Measurements from ENCODE around the gene MTERF4.
"Not testable (repeated sequence)": the region's sequence is repeated elsewhere in the genome, so short reads cannot be mapped to it uniquely, and the experiment has no call there.

Gene MTERF4

GRCh38 chr2:241094172-241094571, 7.9 kb downstream of the MTERF4 start:
- no peak overlapping the region for H3K27ac ChIP-seq (replicated peaks)
- no peaks in the 10 kb centered on the region for H3K27me3 ChIP-seq (ENCODE audit: insufficient read depth, poor library complexity, severe bottlenecking)
- no peak overlapping the region for H3K4me3 ChIP-seq (replicated peaks; ENCODE audit: insufficient read depth, low read length)
- TF ChIP-seq POLR2AphosphoS5 (IDR thresholded peaks at IDR 0.05; ENCODE audit: low read depth): no peak
- no peak for TF ChIP-seq GABPA (IDR thresholded peaks at IDR 0.05; ENCODE audit: low read depth)
- no peak for TF ChIP-seq REST (IDR thresholded peaks at IDR 0.05; ENCODE audit: insufficient replicate concordance, low read depth)
- TF ChIP-seq CTCF (IDR thresholded peaks at IDR 0.05; ENCODE audit: insufficient read depth, low read length): no peak
- TF ChIP-seq SPI1 (IDR thresholded peaks at IDR 0.05; ENCODE audit: borderline replicate concordance, low read depth): no peak
- DNase-seq (ENCODE audit: low read depth in 1 of 2, low spot score in 1 of 2): no peak

- H3K27me3 ChIP-seq (ENCODE audit: insufficient read depth, poor library complexity, severe bottlenecking); H3K27ac ChIP-seq (replicated peaks); DNase-seq (ENCODE audit: low read depth in 1 of 2, low spot score in 1 of 2); H3K4me3 ChIP-seq (replicated peaks; ENCODE audit: insufficient read depth, low read length): not testable (repeated sequence)
Measured at GRCh38 chr2:241093133-241093781, 8.8 kb downstream of the MTERF4 start.

GRCh38 chr2:241092677-241093076, 9.4 kb downstream of the MTERF4 start:
- TF ChIP-seq SPI1 (IDR thresholded peaks at IDR 0.05; ENCODE audit: borderline replicate concordance, low read depth): no peak
- no peak for TF ChIP-seq REST (IDR thresholded peaks at IDR 0.05; ENCODE audit: insufficient replicate concordance, low read depth)
- no peak for TF ChIP-seq GABPA (IDR thresholded peaks at IDR 0.05; ENCODE audit: low read depth)
- no peak for TF ChIP-seq CTCF (IDR thresholded peaks at IDR 0.05; ENCODE audit: insufficient read depth, low read length)
- no peak for TF ChIP-seq POLR2AphosphoS5 (IDR thresholded peaks at IDR 0.05; ENCODE audit: low read depth)
- Histone ChIP-seq H3K27ac (replicated peaks) (no peak overlapping the region), H3K27me3 (ENCODE audit: insufficient read depth, poor library complexity, severe bottlenecking) (no peaks in the 10 kb centered on the region), H3K4me3 (replicated peaks; ENCODE audit: insufficient read depth, low read length) (no peak overlapping the region)
- no peak for DNase-seq (ENCODE audit: low read depth in 1 of 2, low spot score in 1 of 2)

- no peaks in the 10 kb centered on the region for H3K27me3 ChIP-seq (ENCODE audit: insufficient read depth, poor library complexity, severe bottlenecking)
- no peak overlapping the region for H3K27ac ChIP-seq (replicated peaks)
- DNase-seq (ENCODE audit: low read depth in 1 of 2, low spot score in 1 of 2): no peak
- TF ChIP-seq SPI1 (IDR thresholded peaks at IDR 0.05; ENCODE audit: borderline replicate concordance, low read depth) (no peak), CTCF (IDR thresholded peaks at IDR 0.05; ENCODE audit: insufficient read depth, low read length) (no peak)
- H3K4me3 ChIP-seq (replicated peaks; ENCODE audit: insufficient read depth, low read length): no peak overlapping the region
Measured at GRCh38 chr2:241091734-241092445, 10.2 kb downstream of the MTERF4 start.

All from HL-60 (cell line).